Loucy (cell line): ENCODE results near the gene ABLIM1.

Experiments used
- EZH2phosphoT487 ChIP-seq: fragments of 200-600 bp; IDR thresholded peaks from 2 replicates; pipeline ENCODE4 v1.6.1; 2018; ENCODE audit warnings: antibody characterized with exemption, mild to moderate bottlenecking, moderate library complexity, borderline replicate concordance
- TF ChIP-seq, protein P1 (sequence below): fragments of 200-600 bp; sonication (generic); conservative IDR thresholded peaks from 2 replicates; pipeline ENCODE4 v1.5.1; 2014; ENCODE audit warnings: mild to moderate bottlenecking, antibody characterized with exemption, low read length

DNA sequence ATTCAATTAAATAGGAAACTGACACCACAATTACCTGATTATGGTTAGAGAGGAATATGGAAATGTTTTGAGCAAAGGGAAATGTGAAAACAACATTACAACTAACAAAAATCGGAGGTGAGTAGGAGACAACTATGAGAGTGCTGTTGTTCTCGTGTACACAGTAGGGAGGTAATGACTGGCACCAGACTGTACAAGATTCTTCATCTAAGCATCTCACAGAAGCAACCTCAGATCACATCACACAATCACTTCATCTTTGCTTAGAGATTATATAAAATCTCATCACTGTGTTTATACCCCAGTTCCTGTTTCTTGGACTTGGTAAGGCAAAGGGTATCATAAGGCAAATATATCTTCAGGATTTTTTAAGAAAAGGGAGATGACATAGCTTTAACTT lies 14.9 kb downstream of the ABLIM1 start:
- TF ChIP-seq, protein P1, sequence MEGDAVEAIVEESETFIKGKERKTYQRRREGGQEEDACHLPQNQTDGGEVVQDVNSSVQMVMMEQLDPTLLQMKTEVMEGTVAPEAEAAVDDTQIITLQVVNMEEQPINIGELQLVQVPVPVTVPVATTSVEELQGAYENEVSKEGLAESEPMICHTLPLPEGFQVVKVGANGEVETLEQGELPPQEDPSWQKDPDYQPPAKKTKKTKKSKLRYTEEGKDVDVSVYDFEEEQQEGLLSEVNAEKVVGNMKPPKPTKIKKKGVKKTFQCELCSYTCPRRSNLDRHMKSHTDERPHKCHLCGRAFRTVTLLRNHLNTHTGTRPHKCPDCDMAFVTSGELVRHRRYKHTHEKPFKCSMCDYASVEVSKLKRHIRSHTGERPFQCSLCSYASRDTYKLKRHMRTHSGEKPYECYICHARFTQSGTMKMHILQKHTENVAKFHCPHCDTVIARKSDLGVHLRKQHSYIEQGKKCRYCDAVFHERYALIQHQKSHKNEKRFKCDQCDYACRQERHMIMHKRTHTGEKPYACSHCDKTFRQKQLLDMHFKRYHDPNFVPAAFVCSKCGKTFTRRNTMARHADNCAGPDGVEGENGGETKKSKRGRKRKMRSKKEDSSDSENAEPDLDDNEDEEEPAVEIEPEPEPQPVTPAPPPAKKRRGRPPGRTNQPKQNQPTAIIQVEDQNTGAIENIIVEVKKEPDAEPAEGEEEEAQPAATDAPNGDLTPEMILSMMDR: no peak
- TF ChIP-seq EZH2phosphoT487: no peak
